Activated CD4-positive, alpha-beta T cell treated with anti-CD3 and anti-CD28 coated beads, Interleukin-2, amount 50 U/mL, for 48 hours (primary cell): Measurements from ENCODE around the gene MAP2K5.

Source experiments
- DNase-seq, 2 experiments: peaks; one replicate each; pipeline ENCODE4 v3.0.0-alpha.2; 2020

The MAP2K5 gene

DNA sequence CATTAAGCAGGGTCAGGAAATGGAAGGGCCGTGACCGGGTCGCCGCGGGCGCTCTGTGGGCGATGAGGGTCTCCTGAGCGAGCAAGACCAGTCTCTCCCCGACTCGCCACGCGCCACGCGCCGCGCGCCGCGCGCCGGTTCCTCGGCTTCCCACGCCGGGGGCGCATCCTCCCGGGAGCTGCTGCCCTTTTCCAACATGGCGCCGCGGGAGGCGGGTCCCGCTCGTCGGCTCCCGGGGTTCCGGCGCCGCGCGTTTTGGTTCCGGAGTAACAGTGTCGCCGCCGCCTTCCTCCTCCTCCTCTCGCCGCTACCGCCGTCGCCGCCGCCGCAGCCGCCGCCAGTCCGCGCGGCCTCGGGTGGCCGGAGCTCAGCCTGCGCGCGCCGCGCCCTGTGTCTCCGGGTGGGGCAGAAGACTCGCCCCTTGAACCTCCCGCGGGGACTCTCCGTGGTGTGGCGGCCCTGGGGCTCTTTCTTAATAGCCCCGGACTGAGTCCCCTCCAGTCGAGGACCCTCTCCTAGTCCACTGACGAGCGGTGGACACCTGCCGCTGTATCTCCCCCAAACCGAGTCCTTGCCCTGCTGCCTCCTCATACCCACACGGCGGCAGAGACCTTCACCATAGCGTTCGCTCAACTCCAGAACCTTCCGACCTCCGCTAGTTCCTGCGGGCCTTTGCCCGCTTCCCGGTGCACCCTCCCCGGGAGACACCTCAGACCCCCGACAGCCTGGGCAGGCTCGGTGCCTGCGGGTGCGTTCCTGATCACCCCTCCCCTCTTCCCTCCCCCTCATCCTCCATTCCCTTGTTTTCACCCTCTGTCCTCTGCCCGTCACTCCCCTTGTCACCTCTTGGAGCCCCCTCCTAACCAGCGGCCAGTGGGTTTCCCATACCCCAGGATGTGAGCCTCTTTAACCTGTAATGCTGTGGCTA is at the start of gene MAP2K5:
MAP2K5 (plus strand) TSS at position 284 of the 928 bp plus-strand sequence; CDS start at position 917, 633 bp downstream.
- DNase-seq: peak; percentile 83 to 88

DNA sequence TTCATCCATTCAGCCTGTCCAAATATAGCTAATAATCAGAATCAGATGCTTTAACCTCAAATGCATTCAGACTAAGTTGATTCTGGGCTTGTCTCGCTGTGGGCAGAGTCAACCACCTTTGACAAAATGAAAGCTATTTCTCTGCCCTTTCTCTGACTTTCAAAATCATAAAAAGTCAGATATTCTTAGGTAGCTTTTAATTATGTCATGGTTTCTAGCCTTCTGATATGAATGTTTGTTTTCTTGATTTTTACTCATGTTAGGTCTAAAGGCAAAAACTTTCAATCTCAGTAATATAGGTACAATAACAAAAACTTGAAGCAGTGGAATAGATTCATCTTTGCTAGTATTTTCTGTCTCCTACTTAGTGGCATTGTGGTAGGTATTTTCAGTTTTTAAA is 46.9 kb upstream of the MAP2K5 start:
- DNase-seq: no peak

DNA sequence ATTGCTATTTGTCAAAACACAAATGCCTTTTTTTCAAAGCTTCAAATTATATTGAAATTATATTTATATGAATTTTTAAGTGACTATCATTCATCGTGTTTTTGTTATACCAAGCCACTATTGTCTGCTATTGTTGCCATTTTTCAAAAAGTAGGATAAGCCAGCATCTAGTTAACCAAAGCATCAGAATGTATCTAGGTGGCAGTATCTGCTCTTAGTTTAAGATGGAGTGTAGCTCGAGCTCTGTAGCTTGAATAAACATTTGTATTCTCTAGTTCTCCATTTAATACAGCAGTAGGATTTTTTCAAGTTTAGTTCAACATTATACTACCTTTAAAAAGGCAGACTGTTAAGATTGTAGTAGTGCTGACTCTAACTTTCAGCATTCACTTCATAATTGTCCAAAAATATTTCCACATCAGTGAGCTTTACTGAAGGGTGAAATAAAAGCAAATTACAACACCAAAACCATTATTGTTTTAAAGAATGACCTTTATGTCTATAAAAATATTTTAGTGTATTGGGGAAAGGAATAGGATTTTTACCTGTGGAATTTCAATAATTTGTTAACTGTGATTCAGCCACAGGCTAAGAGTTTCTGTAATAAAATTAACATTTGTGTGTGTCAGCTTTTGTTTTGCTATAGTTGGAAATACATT is 41.2 kb upstream of the MAP2K5 start:
- DNase-seq: no peak

DNA sequence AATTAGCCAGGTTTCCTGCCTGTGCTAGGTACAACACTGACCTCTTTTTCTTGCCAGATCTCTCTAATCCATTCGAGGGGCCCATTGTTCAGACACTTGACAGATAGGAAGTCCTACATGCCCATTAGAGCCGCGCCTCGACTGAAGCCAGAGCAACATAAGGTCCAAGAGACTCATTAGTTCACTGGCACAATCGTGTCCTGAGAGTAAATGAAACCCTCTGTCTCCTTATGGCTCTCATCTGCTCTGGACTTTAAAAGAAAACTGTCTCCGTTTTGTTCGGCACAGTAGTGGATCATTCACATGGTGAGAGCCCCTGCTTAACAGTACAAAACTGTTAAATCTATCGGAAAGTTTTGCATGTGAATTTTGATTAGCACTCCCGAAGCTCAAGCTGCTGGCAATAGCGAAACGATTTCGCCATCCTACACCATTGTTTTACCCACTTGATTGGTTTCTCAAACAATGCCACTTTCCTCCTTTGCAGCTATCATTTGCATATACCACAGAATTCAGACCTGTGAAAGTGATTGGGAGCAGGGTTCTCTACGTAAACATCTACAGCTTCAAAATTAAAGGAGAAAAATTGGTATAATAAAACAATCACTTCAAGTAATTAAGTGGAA is 40.6 kb upstream of the MAP2K5 start:
- no peak for DNase-seq

DNA sequence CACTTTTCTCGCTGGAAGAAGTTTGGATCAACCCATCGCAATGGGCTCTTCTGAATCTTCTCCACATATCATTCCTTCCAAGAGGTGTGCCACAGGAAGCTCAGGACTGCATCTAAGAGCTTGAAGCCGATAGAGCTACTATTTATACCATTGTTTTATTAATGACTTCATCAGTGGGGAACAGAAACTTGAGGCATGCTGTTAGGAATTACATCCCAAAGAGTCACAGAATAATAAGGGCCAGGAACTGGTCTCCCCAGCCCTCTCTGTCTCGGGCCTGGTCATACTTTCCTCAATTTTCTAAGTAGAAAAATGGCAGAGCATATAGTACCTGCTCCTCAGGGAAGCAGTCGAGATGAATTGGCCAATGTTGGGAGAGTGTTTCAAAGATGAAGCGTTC is 38.4 kb upstream of the MAP2K5 start:
- no peak for DNase-seq

DNA sequence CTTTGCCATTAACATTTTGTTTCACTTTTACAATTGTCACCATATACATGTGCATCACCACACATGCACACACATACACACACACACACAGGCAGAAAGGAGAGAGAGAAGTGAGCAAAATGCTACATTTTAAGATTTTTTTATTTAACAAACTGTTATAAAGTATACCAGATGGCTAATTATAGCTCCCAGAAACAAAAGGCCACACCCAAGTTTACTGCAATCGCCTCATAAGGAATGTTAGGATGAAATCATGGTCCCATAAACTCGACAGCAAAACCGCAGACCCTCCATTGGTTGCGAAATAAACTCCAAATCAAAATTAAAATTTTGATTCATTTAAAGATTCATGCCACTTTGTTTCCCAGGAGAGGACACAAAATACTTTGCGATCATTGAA is 37.7 kb upstream of the MAP2K5 start:
- DNase-seq: no peak

DNA sequence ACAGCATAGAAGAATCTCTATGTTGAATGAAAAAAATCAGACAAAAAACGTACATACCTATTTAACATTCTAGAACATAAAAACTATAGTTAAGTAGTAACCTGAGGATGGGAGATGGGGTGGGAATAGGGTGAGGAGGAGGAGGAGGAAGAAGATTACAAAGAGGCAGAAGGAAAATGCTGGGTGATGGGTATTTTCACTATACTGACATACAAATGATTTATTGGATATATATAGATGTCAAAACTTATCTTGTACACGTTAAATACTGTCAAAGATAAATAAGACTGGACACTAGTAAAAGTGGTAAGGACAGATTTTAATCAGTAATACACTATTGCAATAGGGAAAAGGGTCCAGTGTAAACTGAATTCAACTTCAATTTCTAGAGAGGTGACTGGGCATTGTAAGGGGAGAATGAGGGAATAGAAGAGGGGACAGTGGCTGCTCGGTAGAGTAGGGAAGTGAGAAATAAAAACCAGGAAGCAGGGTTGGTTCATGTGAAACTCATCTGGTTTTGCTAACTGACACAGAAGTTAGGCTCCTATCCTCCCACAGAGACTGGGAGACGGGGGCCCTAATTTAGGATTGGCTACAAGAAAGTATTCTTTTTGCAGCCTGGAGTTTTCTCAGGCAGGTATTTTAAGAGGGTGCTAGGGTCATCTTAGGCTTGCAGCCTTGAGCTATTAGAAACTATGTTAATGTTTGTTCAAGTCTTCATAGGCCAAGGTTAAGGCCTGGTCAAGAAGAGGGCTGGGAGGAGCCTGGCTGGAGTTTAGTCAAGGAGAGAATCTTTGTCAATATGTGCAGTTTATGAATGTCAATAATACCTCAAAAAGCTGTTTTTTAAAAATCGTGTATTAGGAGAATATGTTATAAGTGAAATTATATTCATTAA is 36.6 kb upstream of the MAP2K5 start:
- DNase-seq: no peak

DNA sequence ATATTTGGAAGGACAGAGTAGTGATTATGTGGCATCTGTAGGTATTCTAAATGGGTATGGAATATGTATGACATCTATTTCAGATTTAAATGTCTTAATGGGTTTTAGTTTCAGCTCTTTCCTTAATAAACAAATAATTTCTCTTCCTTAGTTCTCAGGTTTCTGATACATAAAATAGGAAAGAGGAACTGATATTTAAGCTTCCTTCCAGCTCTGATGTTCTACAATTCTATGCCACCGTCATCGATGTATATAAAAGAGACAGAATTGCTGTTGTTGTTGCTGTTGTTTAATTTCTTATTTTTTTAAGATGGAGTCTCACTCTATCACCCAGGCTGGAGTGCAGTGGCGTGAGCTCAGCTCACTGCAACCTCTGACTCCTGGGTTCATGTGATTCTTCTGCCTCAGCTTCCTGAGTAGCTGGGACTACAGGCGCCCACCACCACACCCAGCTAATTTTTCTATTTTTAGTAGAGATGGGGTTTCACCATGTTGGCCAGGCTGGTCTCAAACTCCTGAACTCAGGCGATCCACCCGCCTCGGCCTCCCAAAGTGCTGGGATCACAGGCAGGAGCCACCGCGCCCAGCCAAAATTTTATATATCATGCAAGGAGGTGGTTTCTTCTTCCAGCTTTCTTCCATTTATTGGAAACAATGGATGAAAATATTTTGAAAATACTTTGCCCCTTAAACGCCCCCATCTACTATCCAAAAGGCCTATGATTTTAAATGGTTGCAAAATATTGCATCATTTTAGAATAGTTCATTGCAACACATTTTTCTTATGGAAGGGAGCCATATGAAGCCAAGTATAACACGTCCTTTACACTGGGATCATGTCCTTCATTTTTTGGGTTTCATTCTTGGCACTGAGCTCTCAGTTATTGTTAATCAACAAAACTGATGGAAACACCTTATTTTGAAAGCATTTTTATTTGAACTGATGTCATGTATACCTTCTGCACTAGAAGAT is 35.4 kb upstream of the MAP2K5 start:
- DNase-seq: no peak

DNA sequence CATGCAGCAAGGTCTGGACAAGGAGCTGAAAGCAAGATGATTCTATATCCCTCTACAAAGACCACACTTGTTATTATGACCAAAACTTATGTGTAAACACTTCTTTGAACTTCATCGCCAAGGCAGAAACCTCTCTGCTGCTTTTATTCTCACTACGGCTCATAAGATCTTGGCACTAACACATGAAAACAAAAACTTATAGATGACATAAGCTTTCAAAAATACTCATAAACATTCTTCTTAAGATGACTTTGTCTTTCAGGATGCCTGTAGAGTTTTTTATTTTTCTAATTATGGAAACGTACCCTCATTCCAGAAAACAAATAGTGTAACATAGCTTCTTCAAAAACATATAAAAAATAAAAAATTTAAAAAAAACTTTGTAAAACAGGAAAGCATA is 34.1 kb upstream of the MAP2K5 start:
- DNase-seq: no peak

DNA sequence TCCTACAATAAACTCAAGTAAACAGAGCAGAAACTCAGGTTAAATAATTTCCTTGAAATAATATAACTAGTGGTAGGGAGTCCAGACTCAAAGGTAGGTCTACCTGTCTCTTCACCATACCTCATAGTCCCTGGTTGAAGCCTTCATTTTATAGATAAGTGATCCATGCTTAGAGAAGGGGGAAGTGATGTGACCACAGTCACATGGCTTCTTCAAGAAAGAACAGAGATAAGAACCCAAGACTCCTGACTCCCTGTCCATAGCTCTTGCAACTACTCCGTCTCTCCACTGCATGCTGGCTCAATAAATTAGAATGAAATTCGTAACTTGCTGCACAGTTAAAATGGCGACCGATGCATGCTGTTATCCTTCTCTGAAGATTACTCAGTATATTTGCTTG is 32.6 kb upstream of the MAP2K5 start:
- no peak for DNase-seq

DNA sequence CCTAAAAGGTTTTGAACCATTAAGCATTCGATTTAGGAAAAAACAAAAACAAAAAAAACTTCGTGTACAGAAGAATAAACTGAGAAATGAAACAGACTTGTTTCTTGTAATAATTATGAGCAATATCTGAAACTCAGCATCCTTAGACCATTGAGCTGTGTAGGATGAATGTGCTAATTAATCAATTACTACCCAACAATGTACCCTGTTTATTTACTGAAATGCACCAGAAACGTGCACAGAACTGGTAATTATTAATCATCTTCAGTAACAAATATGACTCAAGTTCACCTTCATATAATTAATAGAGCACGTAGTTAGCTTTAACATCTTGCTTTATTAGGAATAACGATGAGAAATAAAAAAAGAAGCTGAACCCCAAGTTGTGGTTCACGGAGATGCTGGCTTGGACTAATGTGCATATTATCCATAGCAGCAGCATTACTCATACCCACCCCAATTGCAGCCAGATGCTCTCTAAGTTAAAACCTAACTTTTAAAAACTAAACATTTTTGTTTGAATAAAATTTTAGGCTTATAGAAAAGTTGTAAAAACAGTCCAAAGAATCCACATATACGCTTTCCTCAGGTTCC is 31.8 kb upstream of the MAP2K5 start:
- DNase-seq: no peak

DNA sequence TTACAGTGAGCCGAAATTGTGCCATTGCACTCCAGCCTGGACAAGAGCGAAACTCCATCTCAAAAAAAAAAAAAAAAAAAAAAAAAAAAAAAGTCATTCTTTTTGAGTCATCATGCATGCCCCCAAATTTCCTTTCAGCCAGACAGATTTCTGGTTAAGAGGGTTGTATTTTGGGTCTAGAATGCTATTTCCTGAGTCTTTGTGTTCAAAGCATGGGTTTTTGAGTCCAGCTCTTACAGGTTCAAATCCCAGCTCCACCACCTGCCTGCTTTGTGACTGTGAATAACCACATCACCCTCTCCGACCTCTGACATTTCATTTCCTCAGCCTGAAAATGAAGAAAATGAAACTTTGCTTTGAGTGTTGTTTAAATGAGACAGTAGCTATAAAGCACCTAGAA is 30.9 kb upstream of the MAP2K5 start:
- DNase-seq: no peak

DNA sequence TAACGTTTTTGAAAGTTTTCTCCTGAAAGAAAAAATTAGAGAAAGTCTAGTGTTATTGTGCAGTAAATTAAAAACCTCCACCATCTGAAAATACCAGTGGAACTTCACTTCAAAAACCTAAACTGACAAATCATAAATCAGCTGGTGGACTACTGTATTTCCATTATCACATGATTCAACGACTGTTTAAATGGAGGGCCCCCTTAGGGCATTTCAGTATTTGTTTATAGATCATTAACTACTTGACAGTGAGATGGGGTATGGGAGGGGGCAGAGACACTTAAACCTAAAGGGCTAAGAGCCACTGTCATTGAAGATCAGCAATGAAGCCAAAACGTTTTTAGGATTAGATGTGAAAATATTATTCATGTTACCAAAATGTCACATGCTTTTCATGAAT is 30.4 kb upstream of the MAP2K5 start:
- no peak for DNase-seq

DNA sequence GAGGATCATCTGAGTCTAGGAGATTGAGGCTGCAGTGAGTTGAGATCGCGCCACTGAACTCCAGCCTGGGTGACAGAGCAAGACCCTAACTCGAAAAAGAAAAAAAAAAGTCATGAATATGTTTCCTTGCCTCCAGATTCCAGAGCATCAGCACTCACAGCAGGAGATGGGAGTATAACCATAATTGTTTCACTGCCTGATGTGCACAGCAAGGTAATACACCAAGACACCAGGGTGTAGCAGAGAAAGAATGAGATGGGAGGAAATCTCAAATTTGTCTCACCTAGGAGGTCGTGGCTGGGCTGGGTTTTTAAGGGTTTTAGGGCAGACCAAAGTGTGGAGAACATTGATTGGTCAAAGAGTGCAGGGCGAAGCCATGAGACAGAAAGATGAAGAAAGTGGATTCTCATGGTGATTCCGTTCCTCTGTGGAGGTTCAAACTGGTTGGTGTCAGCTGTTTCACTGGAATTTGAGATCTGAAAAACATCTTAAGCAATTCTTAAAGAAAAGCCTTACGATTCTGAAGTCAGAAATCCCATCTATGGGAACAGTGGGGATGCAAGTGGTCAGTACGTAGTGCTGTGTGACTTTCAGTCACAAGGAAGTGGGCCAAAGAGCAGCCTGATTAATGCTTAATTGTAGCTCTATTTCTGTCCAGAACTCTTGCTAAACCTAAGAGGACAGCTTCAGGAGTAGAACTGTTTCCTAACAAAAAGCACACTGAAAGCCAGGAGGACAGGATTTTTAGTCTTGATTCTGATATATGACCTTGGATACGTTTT is 29.4 kb upstream of the MAP2K5 start:
- no peak for DNase-seq

DNA sequence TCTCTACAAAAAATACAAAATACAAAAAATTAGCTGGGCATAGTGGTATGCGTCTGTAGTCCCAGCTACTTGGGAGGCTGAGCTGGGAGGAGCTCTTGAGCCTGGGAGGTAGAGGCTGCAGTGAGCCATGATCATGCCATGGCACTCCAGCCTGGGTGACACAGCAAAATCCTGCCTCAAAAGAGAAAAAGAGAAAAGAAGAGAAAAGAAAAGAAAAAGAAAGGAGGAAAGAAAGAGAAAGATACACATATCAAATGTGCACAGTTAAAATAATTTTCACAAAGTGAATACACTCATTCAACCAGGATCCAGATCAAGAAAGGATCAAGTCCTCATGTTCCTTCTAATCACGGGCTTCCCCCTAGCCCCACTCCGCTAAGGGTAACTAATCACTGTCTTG is 27.4 kb upstream of the MAP2K5 start:
- DNase-seq: no peak

DNA sequence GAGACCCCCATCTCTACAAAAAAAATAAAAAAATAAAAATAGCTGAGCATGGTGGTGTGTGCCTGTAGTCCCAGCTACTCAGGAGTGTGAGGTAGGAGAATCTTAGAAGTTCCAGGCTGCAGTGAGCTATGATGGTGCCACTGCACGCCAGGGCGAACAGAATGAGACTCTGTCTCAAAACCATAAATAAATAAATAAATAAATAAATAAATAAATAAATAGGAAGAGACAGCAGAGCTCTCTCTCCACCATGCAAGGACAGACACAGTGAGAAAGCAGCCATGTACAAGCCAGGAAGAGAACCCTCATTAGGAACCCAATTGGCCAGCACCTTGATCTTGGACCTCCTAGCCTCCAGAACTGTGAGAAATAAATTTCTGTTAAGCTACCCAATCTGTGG is 26.9 kb upstream of the MAP2K5 start:
- DNase-seq: no peak

DNA sequence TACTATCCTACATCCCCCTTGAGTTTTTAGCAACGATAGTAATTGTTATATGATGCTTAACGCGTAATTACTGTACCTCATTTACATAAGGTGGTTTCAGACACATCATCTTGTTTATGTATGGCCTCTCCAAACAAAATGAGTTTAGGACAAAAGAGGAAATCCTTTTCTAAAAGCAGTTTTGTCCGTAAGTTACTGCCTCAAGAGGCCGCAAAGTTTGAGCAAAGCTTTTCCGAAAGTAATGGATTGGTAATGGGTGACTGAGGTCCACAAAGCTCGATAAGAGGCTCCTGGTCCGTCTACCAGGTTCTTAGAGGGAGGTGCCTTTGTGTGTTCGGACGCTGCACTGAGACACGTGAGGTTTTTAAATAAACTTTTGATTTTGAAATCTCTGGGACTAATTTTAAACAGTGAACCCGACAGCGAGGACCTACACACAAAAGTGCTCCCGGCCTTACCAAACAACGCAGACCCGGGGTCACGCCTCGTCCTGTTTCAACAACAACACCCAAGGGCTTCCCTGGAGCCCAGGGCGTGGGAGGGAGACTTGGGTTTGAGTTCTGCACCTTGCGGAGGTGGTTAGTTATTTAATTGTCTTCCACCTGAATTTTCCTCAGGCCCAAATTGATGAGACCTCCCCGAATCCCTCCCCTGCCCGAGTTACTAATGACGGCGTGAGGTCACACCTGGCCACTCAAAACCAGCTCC is 22.0 kb upstream of the MAP2K5 start:
- no peak for DNase-seq

DNA sequence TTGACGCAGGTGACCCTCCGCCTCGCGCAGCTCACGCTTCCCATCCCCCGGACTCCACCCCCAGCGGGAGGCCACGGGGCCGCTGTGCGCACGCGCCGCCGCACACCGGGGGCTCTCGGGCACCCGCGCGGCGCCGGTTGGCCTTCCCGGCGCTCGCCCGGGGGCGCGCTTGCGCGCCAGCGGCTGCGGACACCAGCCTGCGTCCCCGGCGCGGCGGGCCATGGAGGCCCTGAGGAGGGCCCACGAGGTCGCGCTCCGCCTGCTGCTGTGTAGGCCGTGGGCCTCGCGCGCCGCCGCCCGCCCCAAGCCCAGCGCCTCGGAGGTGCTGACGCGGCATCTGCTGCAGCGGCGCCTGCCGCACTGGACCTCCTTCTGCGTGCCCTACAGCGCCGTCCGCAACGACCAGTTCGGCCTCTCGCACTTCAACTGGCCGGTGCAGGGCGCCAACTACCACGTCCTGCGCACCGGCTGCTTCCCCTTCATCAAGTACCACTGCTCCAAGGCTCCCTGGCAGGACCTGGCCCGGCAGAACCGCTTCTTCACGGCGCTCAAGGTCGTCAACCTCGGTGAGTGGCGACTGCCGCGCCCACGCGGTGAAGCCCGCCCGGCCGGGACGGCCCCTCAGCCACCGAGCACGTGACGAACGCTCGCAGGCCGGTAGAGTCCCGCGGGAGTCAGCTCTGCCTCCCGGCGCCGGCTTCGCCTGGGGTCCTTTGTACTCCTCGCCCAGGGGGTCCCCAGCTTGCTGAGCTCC is 21.3 kb upstream of the MAP2K5 start, which contains the start of gene C15orf61:
C15orf61 (plus strand) TSS at position 103 of the 754 bp plus-strand sequence; CDS start at position 221, 118 bp downstream.
- DNase-seq: peak; percentile 83 to 87
